SK-N-SH (cell line): ENCODE results near the gene TCF25. TPM values are rescaled to one million over a fixed set of nuclear protein-coding genes. Genes with fewer than 3 reads are reported as not detected.

ENCODE experiments used
- CTCF ChIA-PET: fragments of 300-600, 350-600 bp; formaldehyde crosslinking; extraction: SDS; loops from one replicate; lab custom pipeline; 2021; lab: Yijun Ruan, JAX
- POLR2A ChIA-PET: fragments of 350-600 bp; sonication (Branson Sonifier 250); formaldehyde crosslinking; extraction: SDS; loops from one replicate; lab custom pipeline; 2020; ENCODE audit warnings: antibody characterized with exemption, inconsistent platforms; lab: Yijun Ruan, JAX
- DNase-seq: peaks from one replicate; pipeline ENCODE4 v3.0.0; 2012
- H2AFZ ChIP-seq: fragments of 200-600 bp; sonication (generic); 2 replicates; pipeline ENCODE4 v1.8.1; 2016; ENCODE audit warnings: antibody characterized with exemption, mild to moderate bottlenecking, low read depth
- H3F3A ChIP-seq: fragments of 200-600 bp; sonication (generic); replicated peaks from 2 replicates; pipeline ENCODE3; 2016; ENCODE audit warnings: antibody characterized with exemption, mild to moderate bottlenecking; ENCODE audit not compliant: insufficient read depth
- H3K27ac ChIP-seq, 2 experiments: fragments of 200-500 bp in 1 of 2; fragments of 200-600 bp in 1 of 2; sonication (Bioruptor generic) in 1 of 2; sonication (generic), shearing (Covaris generic) in 1 of 2; 2 replicates each; pipeline versions ENCODE4 v1.5.1 to v1.6.1; 2014 to 2016; ENCODE audit warnings: low read depth in 2 of 2, inconsistent platforms in 1 of 2, low read length in 1 of 2, mild to moderate bottlenecking in 1 of 2, mixed read lengths in 1 of 2
- H3K27me3 ChIP-seq: fragments of 200-600 bp; sonication (generic), shearing (Covaris generic); 2 replicates; pipeline ENCODE4 v1.6.1; 2016; ENCODE audit warnings: mixed run types; ENCODE audit not compliant: insufficient read depth
- H3K36me3 ChIP-seq, 2 experiments: fragments of 200-500 bp in 1 of 2; fragments of 200-600 bp in 1 of 2; sonication (Bioruptor generic) in 1 of 2; sonication (generic) in 1 of 2; replicated peaks in 1 of 2; 2 replicates each; pipeline versions ENCODE3 to v1.5.1; 2014 to 2016; ENCODE audit warnings: low read length in 1 of 2, mild to moderate bottlenecking in 1 of 2; ENCODE audit not compliant: insufficient read depth in 2 of 2, control insufficient read depth in 1 of 2
- H3K4me1 ChIP-seq, 2 experiments: fragments of 200-500 bp in 1 of 2; fragments of 200-600 bp in 1 of 2; sonication (Bioruptor generic) in 1 of 2; sonication (generic), shearing (Covaris generic) in 1 of 2; 2 replicates each; pipeline versions ENCODE4 v1.5.1 to v1.6.1; 2014 to 2016; ENCODE audit warnings: low read depth in 1 of 2, low read length in 1 of 2, mixed run types in 1 of 2; ENCODE audit not compliant: insufficient read depth in 2 of 2, control insufficient read depth in 1 of 2
- H3K4me2 ChIP-seq: fragments of 200-600 bp; sonication (generic), shearing (Covaris generic); 2 replicates; pipeline ENCODE4 v1.6.1; 2017; ENCODE audit warnings: mixed run types
- H3K4me3 ChIP-seq, 2 experiments: fragments of 200-500 bp in 1 of 2; fragments of 200-600 bp in 1 of 2; sonication (Bioruptor generic) in 1 of 2; sonication (generic), shearing (Covaris generic) in 1 of 2; 2 replicates each; pipeline versions ENCODE4 v1.5.1 to v1.8.1; 2014 to 2016; ENCODE audit warnings: low read depth in 2 of 2, inconsistent platforms in 1 of 2, low read length in 1 of 2, mild to moderate bottlenecking in 1 of 2, mixed read lengths in 1 of 2, moderate library complexity in 1 of 2
- H3K79me2 ChIP-seq: fragments of 200-600 bp; sonication (generic); 2 replicates; pipeline ENCODE4 v1.8.1; 2017; ENCODE audit warnings: mild to moderate bottlenecking; ENCODE audit not compliant: insufficient read depth
- H3K9ac ChIP-seq: fragments of 200-600 bp; sonication (generic); 2 replicates; pipeline ENCODE4 v1.6.1; 2017; ENCODE audit warnings: mixed run types
- H3K9me2 ChIP-seq: fragments of 200-600 bp; sonication (generic); 2 replicates; pipeline ENCODE4 v1.6.1; 2017; ENCODE audit warnings: mixed run types
- H3K9me3 ChIP-seq: fragments of 200-600 bp; sonication (generic); 2 replicates; pipeline ENCODE4 v1.6.1; 2017; ENCODE audit warnings: mixed run types, mild to moderate bottlenecking, moderate library complexity
- H4K20me1 ChIP-seq: fragments of 200-600 bp; sonication (generic); 2 replicates; pipeline ENCODE4 v1.6.1; 2017; ENCODE audit warnings: mild to moderate bottlenecking, mixed run types; ENCODE audit not compliant: insufficient read depth
- CHD2 ChIP-seq: fragments of 150-350 bp; IDR thresholded peaks from 2 replicates; pipeline ENCODE4 v1.6.1; 2018; ENCODE audit warnings: low read length; ENCODE audit not compliant: partially characterized antibody
- CTCF ChIP-seq: fragments of 200-600 bp; sonication (generic); IDR thresholded peaks from 2 replicates; pipeline ENCODE4 v1.6.1; 2017; ENCODE audit warnings: antibody characterized with exemption, mild to moderate bottlenecking, moderate library complexity
- ELF1 ChIP-seq: IDR thresholded peaks from 2 replicates; pipeline ENCODE4 v1.4.0; 2012
- EP300 ChIP-seq, 2 experiments: IDR thresholded peaks; 2 replicates each; pipeline versions ENCODE4 v1.4.0 to v1.6.1; 2012; ENCODE audit warnings: borderline replicate concordance in 1 of 2, low read depth in 1 of 2, low read length in 1 of 2
- EZH2phosphoT487 ChIP-seq: fragments of 200-600 bp; sonication (generic); IDR thresholded peaks from 2 replicates; pipeline ENCODE4 v1.6.1; 2017; ENCODE audit warnings: low read depth, mixed run types, mild to moderate bottlenecking, antibody characterized with exemption, moderate library complexity, borderline replicate concordance
- GABPA ChIP-seq: IDR thresholded peaks from 2 replicates; pipeline ENCODE4 v1.4.0; 2012; ENCODE audit warnings: low read depth, mild to moderate bottlenecking
- GATA2 ChIP-seq: sonication (generic); formaldehyde crosslinking; IDR thresholded peaks from 2 replicates; pipeline ENCODE4 v1.5.0; 2020; ENCODE audit warnings: mild to moderate bottlenecking, missing genetic modification reagents
- MXI1 ChIP-seq: IDR thresholded peaks from 2 replicates; pipeline ENCODE4 v1.6.1; 2012; ENCODE audit warnings: mild to moderate bottlenecking, low read depth, low read length, improper control_type of control experiment
- NFIC ChIP-seq: IDR thresholded peaks from 2 replicates; pipeline ENCODE4 v1.4.0; 2012; ENCODE audit warnings: borderline replicate concordance
- POLR2AphosphoS5 ChIP-seq: IDR thresholded peaks from 2 replicates; pipeline ENCODE4 v1.6.1; 2012; ENCODE audit warnings: low read depth, low read length
- RAD21 ChIP-seq: IDR thresholded peaks from 2 replicates; pipeline ENCODE4 v1.6.1; 2012; ENCODE audit warnings: mild to moderate bottlenecking, low read length
- REST ChIP-seq: IDR thresholded peaks from 2 replicates; pipeline ENCODE4 v1.6.1; 2012; ENCODE audit warnings: mild to moderate bottlenecking, low read depth, low read length, moderate library complexity
- RXRA ChIP-seq: IDR thresholded peaks from 2 replicates; pipeline ENCODE4 v1.4.0; 2012; ENCODE audit warnings: low read depth, mild to moderate bottlenecking, borderline replicate concordance
- SIN3A ChIP-seq: IDR thresholded peaks from 2 replicates; pipeline ENCODE4 v1.6.1; 2012; ENCODE audit warnings: low read depth, mild to moderate bottlenecking, low read length, moderate library complexity, borderline replicate concordance
- SMC3 ChIP-seq: IDR thresholded peaks from 2 replicates; pipeline ENCODE4 v1.6.1; 2012; ENCODE audit warnings: low read depth, low read length, improper control_type of control experiment
- TEAD4 ChIP-seq: IDR thresholded peaks from 2 replicates; pipeline ENCODE4 v1.4.0; 2012; ENCODE audit warnings: mild to moderate bottlenecking, borderline replicate concordance; ENCODE audit not compliant: insufficient read depth
- WGBS: methylation state at CpG from one replicate; pipeline ENCODE4 v1.1.6; 2017; ENCODE audit warnings: low lambda C conversion rate; 5-methylcytosine and 5-hydroxymethylcytosine counted together
- polyA plus RNA-seq, 3 experiments: library from polyadenylated mRNA; depleted of rRNA; stranded (reverse); fragments of >200 nt; gene quantifications; 2 replicates each; pipeline ENCODE4 v1.2.3, GENCODE V29; 2012
- TF ChIP-seq, protein P1 (sequence below): IDR thresholded peaks from 2 replicates; pipeline ENCODE4 v1.4.0; 2012; ENCODE audit warnings: low read depth, borderline replicate concordance

Gene TCF25
- polyA plus RNA-seq, 1 of the 3 experiments (the other 2 are of a cell fraction): 208 TPM

- peak; percentile 88 for TF ChIP-seq RAD21
- peak; percentile 95 for TF ChIP-seq CTCF
- TF ChIP-seq CHD2: no peak
- TF ChIP-seq SMC3: peak; percentile 77
- TF ChIP-seq TEAD4: no peak
- CTCF ChIA-PET: interaction anchor here (0.6 to 7.6 kb wide), 56 partner anchors 10 to 191 kb away, joined by 3 to 162 read pairs (median 6); partner anchors contain the start of genes CDK10, FANCA, SPIRE2 and TCF25
- no peaks in the 10 kb centered on the region for H3K4me1 ChIP-seq
These were observed 12.6 kb upstream of the TCF25 start for GRCh38 chr16:89860747-89861304.

GRCh38 chr16:89861648-89862047 lies 11.7 kb upstream of the TCF25 start:
- DNase-seq: no peak
- Histone ChIP-seq H3K9me2 (no peaks in the 10 kb centered on the region), H3K9ac (no peak overlapping the region), H4K20me1 (no peaks in the 10 kb centered on the region), H3K4me3 (no peak overlapping the region), H2AFZ (no peak overlapping the region), H3K4me1 (no peaks in the 10 kb centered on the region), H3K79me2 (no peaks in the 10 kb centered on the region), H3K36me3 (peaks cover 7 to 13% of the 10 kb centered on the region in 2 experiments), H3K27ac (no peak overlapping the region), H3K9me3 (no peaks in the 10 kb centered on the region), H3F3A (no peaks in the 10 kb centered on the region), H3K4me2 (no peak overlapping the region), H3K27me3 (no peaks in the 10 kb centered on the region)
- 76% methylated on average over 8 of the region's 12 CpGs for WGBS
- POLR2A ChIA-PET: interaction anchor here (0.6 to 0.9 kb wide), 2 partner anchors 18 to 47 kb away, joined by 3 to 4 read pairs; no protein-coding TSS in a partner anchor
- CTCF ChIA-PET: interaction anchor here (0.6 to 7.6 kb wide), 39 partner anchors 10 to 191 kb away, joined by 3 to 162 read pairs (median 9); partner anchors contain the start of genes CDK10, FANCA, SPIRE2 and TCF25
- TF ChIP-seq EZH2phosphoT487 (no peak), TEAD4 (no peak), RXRA (no peak), RAD21 (no peak), CTCF (no peak), GATA2 (CRISPR knock-in tag) (no peak), SIN3A (no peak), POLR2AphosphoS5 (no peak), GABPA (no peak), REST (no peak), EP300 (IDR thresholded peaks at IDR 0.05; ENCODE audit: borderline replicate concordance in 1 of 2, low read depth in 1 of 2, low read length in 1 of 2) (no peak), ELF1 (no peak), NFIC (no peak), CHD2 (no peak), MXI1 (no peak)
- TF ChIP-seq, protein P1, sequence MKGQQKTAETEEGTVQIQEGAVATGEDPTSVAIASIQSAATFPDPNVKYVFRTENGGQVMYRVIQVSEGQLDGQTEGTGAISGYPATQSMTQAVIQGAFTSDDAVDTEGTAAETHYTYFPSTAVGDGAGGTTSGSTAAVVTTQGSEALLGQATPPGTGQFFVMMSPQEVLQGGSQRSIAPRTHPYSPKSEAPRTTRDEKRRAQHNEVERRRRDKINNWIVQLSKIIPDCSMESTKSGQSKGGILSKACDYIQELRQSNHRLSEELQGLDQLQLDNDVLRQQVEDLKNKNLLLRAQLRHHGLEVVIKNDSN: no peak

More at GRCh38 chr16:89860747-89861304, 12.6 kb upstream of the TCF25 start:
- H3K36me3 ChIP-seq: peaks cover 7 to 13% of the 10 kb centered on the region in 2 experiments
- no peak overlapping the region for H2AFZ ChIP-seq
- H3K4me3 ChIP-seq: peak overlapping the region in 1 of 2 experiments; percentile 25; a peak in 1 of 4 replicates
- no peaks in the 10 kb centered on the region for H3K9me3 ChIP-seq
- no peaks in the 10 kb centered on the region for H3K27me3 ChIP-seq
- H3K27ac ChIP-seq: no peak overlapping the region
- POLR2A ChIA-PET: interaction anchor here (0.6 to 1.4 kb wide), 3 partner anchors 18 to 122 kb away, joined by 3 to 4 read pairs (median 3); no protein-coding TSS in a partner anchor
- peak; percentile 95 for DNase-seq
- no peaks in the 10 kb centered on the region for H3F3A ChIP-seq
- H4K20me1 ChIP-seq: no peaks in the 10 kb centered on the region
- no peaks in the 10 kb centered on the region for H3K79me2 ChIP-seq
- no peak overlapping the region for H3K9ac ChIP-seq
- no peak overlapping the region for H3K4me2 ChIP-seq
- WGBS: 33% methylated on average over 2 of the region's 28 CpGs
- H3K9me2 ChIP-seq: no peaks in the 10 kb centered on the region
